ENCODE results near the gene GOLGA6C.

GOLGA6C gene

GRCh38 chr15:75231836-75232235 lies 26.3 kb upstream of the GOLGA6C start:
- Mint-ChIP-seq H3K4me3 (no peak overlapping the region), H3K36me3 (ENCODE audit: low read depth) (no peaks in the 10 kb centered on the region), H3K4me1 (no peaks in the 10 kb centered on the region)

GRCh38 chr15:75232252-75232813 lies 25.8 kb upstream of the GOLGA6C start:
- TF ChIP-seq CTCF (IDR thresholded peaks at IDR 0.05; ENCODE audit: unreplicated experiment in 3 of 3): no peak
- no peak overlapping the region for H3K27ac Mint-ChIP-seq
- no peaks in the 10 kb centered on the region for H3K36me3 Mint-ChIP-seq (ENCODE audit: low read depth)

More at GRCh38 chr15:75231836-75232235, 26.3 kb upstream of the GOLGA6C start:
- TF ChIP-seq CTCF (IDR thresholded peaks at IDR 0.05; ENCODE audit: unreplicated experiment in 3 of 3): no peak
- Mint-ChIP-seq H3K9me3 (no peaks in the 10 kb centered on the region), H3K27me3 (ENCODE audit: low read depth) (no peaks in the 10 kb centered on the region), H3K27ac (no peak overlapping the region)

GRCh38 chr15:75232826-75233503 lies 25.2 kb upstream of the GOLGA6C start:
- no peak for TF ChIP-seq CTCF (IDR thresholded peaks at IDR 0.05; ENCODE audit: unreplicated experiment in 3 of 3)
- no peaks in the 10 kb centered on the region for H3K9me3 Mint-ChIP-seq

More at GRCh38 chr15:75232252-75232813, 25.8 kb upstream of the GOLGA6C start:
- Mint-ChIP-seq H3K27me3 (ENCODE audit: low read depth) (no peaks in the 10 kb centered on the region), H3K9me3 (no peaks in the 10 kb centered on the region), H3K4me3 (no peak overlapping the region), H3K4me1 (no peaks in the 10 kb centered on the region)

GRCh38 chr15:75233504-75234190 lies 24.5 kb upstream of the GOLGA6C start:
- no peaks in the 10 kb centered on the region for H3K9me3 Mint-ChIP-seq
- H3K4me1 Mint-ChIP-seq: no peaks in the 10 kb centered on the region
- H3K27ac Mint-ChIP-seq: no peak overlapping the region
- TF ChIP-seq CTCF (IDR thresholded peaks at IDR 0.05; ENCODE audit: unreplicated experiment in 3 of 3): no peak
- no peak overlapping the region for H3K4me3 Mint-ChIP-seq
- peaks cover 4% of the 10 kb centered on the region for H3K27me3 Mint-ChIP-seq (ENCODE audit: low read depth)
- H3K36me3 Mint-ChIP-seq (ENCODE audit: low read depth): no peaks in the 10 kb centered on the region

More at GRCh38 chr15:75232826-75233503, 25.2 kb upstream of the GOLGA6C start:
- no peak overlapping the region for H3K27ac Mint-ChIP-seq
- no peaks in the 10 kb centered on the region for H3K27me3 Mint-ChIP-seq (ENCODE audit: low read depth)
- no peaks in the 10 kb centered on the region for H3K36me3 Mint-ChIP-seq (ENCODE audit: low read depth)
- H3K4me1 Mint-ChIP-seq: no peaks in the 10 kb centered on the region
- H3K4me3 Mint-ChIP-seq: no peak overlapping the region

GRCh38 chr15:75234191-75234810 lies 23.8 kb upstream of the GOLGA6C start:
- Mint-ChIP-seq H3K27me3 (ENCODE audit: low read depth) (peaks cover 10% of the 10 kb centered on the region), H3K4me3 (no peak overlapping the region), H3K36me3 (ENCODE audit: low read depth) (no peaks in the 10 kb centered on the region), H3K4me1 (no peaks in the 10 kb centered on the region), H3K27ac (no peak overlapping the region), H3K9me3 (no peaks in the 10 kb centered on the region)
- TF ChIP-seq CTCF (IDR thresholded peaks at IDR 0.05; ENCODE audit: unreplicated experiment in 3 of 3): no peak
